H1 (cell line): Measurements from ENCODE around the gene TMEM18. TPM values are rescaled to one million over a fixed set of nuclear protein-coding genes. Genes with fewer than 3 reads are reported as not detected.

ENCODE experiments used
- CTCF ChIA-PET: fragments of 300-600 bp; sonication (Branson Sonifier 250); formaldehyde crosslinking; loops from one replicate; lab custom pipeline; 2021; ENCODE audit not compliant: partially characterized antibody; lab: Charles Lee
- POLR2A ChIA-PET: fragments of 300-600 bp; sonication (Branson Sonifier 250); formaldehyde crosslinking; loops from one replicate; lab custom pipeline; 2021; ENCODE audit warnings: inconsistent platforms; ENCODE audit not compliant: partially characterized antibody; lab: Charles Lee
- DNase-seq, 2 experiments: peaks; one replicate each; pipeline versions ENCODE4 v3.0.0 to v3.0.0-alpha.2; 2010 to 2022; ENCODE audit warnings: low spot score in 2 of 2, low read depth in 1 of 2, mixed read lengths in 1 of 2
- FAIRE-seq: peaks from 2 replicates; lab custom pipeline; 2011; peaks lifted over from hg19 to GRCh38; lab: Jason Lieb, UNC
- H2AFZ ChIP-seq: 2 replicates; pipeline ENCODE4 v1.8.1; 2012; ENCODE audit warnings: low read length, inconsistent platforms
- H2AK5ac ChIP-seq: 2 replicates; pipeline ENCODE4 v1.6.1; 2013; ENCODE audit warnings: low read depth, low read length
- H2BK120ac ChIP-seq: replicated peaks from 2 replicates; pipeline ENCODE3; 2013; ENCODE audit warnings: low read depth, low read length, inconsistent platforms
- H2BK12ac ChIP-seq: 2 replicates; pipeline ENCODE4 v1.6.1; 2013; ENCODE audit warnings: low read depth, low read length
- H2BK15ac ChIP-seq: 2 replicates; pipeline ENCODE4 v1.6.1; 2013; ENCODE audit warnings: low read length
- H2BK20ac ChIP-seq: 2 replicates; pipeline ENCODE4 v1.6.1; 2013; ENCODE audit warnings: low read length
- H2BK5ac ChIP-seq: 2 replicates; pipeline ENCODE4 v1.6.1; 2013; ENCODE audit warnings: low read depth, low read length
- H3K14ac ChIP-seq: 2 replicates; pipeline ENCODE4 v1.6.1; 2013; ENCODE audit warnings: inconsistent platforms; ENCODE audit not compliant: insufficient read length
- H3K18ac ChIP-seq: 2 replicates; pipeline ENCODE4 v1.6.1; 2013; ENCODE audit warnings: low read length; ENCODE audit errors: extremely low read depth
- H3K23ac ChIP-seq: 2 replicates; pipeline ENCODE4 v1.6.1; 2013; ENCODE audit warnings: inconsistent platforms; ENCODE audit not compliant: insufficient read length
- H3K23me2 ChIP-seq: 2 replicates; pipeline ENCODE4 v1.6.1; 2013; ENCODE audit warnings: low read depth, low read length
- H3K27ac ChIP-seq: 2 replicates; pipeline ENCODE4 v1.6.1; 2011; ENCODE audit warnings: low read depth, low read length, inconsistent platforms
- H3K27me3 ChIP-seq, 4 experiments: replicated peaks in 1 of 4; 1 replicate in 1 of 4; 2 replicates in 3 of 4; pipeline versions ENCODE4 v1.6.1 to v1.8.1; 2011 to 2013; ENCODE audit warnings: low read length in 3 of 4, mild to moderate bottlenecking in 3 of 4, inconsistent platforms in 2 of 4, mixed read lengths in 2 of 4, moderate library complexity in 1 of 4; ENCODE audit not compliant: control insufficient read depth in 3 of 4, insufficient read depth in 3 of 4; ENCODE audit errors: extremely low read depth in 1 of 4
- H3K36me3 ChIP-seq, 4 experiments: 2 replicates each; pipeline versions ENCODE4 v1.6.1 to v1.8.1; 2011 to 2013; ENCODE audit warnings: mild to moderate bottlenecking in 4 of 4, low read length in 3 of 4, moderate library complexity in 2 of 4, control low read depth in 1 of 4, inconsistent platforms in 1 of 4; ENCODE audit not compliant: insufficient read depth in 4 of 4, control insufficient read depth in 2 of 4
- H3K4ac ChIP-seq: replicated peaks from 2 replicates; pipeline ENCODE3; 2013; ENCODE audit warnings: low read length, low read depth, mixed read lengths, inconsistent platforms; ENCODE audit not compliant: insufficient read length
- H3K4me1 ChIP-seq, 4 experiments: replicated peaks in 1 of 4; 1 replicate in 1 of 4; 2 replicates in 3 of 4; pipeline versions ENCODE4 v1.6.1 to v1.8.1; 2011 to 2013; ENCODE audit warnings: low read length in 3 of 4, inconsistent platforms in 2 of 4, mixed read lengths in 1 of 4; ENCODE audit not compliant: insufficient read depth in 4 of 4, control insufficient read depth in 3 of 4
- H3K4me2 ChIP-seq, 2 experiments: 2 replicates each; pipeline versions ENCODE4 v1.6.1 to v1.8.1; 2011 to 2013; ENCODE audit warnings: low read depth in 2 of 2, low read length in 2 of 2, control low read depth in 1 of 2, inconsistent platforms in 1 of 2, mild to moderate bottlenecking in 1 of 2; ENCODE audit not compliant: insufficient read depth in 1 of 2
- H3K4me3 ChIP-seq, 4 experiments: fragments of 200-600, 300-600 bp in 1 of 4; sonication (generic), shearing (Covaris generic), sonication (Bioruptor Twin) in 1 of 4; 2 replicates each; pipeline versions ENCODE4 v1.5.1 to v1.8.1; 2011 to 2016; ENCODE audit warnings: low read length in 4 of 4, low read depth in 3 of 4, control low read depth in 2 of 4, inconsistent platforms in 2 of 4, mild to moderate bottlenecking in 2 of 4, mixed read lengths in 1 of 4, moderate library complexity in 1 of 4; ENCODE audit not compliant: insufficient read depth in 2 of 4; ENCODE audit errors: extremely low read depth in 1 of 4
- H3K56ac ChIP-seq: replicated peaks from 2 replicates; pipeline ENCODE3; 2013; ENCODE audit warnings: low read depth, mild to moderate bottlenecking, mixed read lengths, low read length, inconsistent platforms; ENCODE audit not compliant: insufficient read length
- H3K79me1 ChIP-seq: 2 replicates; pipeline ENCODE4 v1.6.1; 2013; ENCODE audit warnings: low read depth, low read length, control low read depth
- H3K79me2 ChIP-seq, 2 experiments: 2 replicates each; pipeline versions ENCODE4 v1.6.1 to v1.8.1; 2012 to 2013; ENCODE audit warnings: low read length in 2 of 2, mild to moderate bottlenecking in 2 of 2, inconsistent platforms in 1 of 2; ENCODE audit not compliant: insufficient read depth in 2 of 2, control insufficient read depth in 1 of 2
- H3K9ac ChIP-seq, 4 experiments: replicated peaks in 1 of 4; 1 replicate in 1 of 4; 2 replicates in 3 of 4; pipeline versions ENCODE4 v1.6.1 to v1.8.1; 2011 to 2013; ENCODE audit warnings: low read depth in 3 of 4, low read length in 3 of 4, control low read depth in 2 of 4, mild to moderate bottlenecking in 2 of 4, moderate library complexity in 2 of 4, inconsistent platforms in 1 of 4; ENCODE audit errors: extremely low read depth in 1 of 4
- H3K9me3 ChIP-seq, 2 experiments: 2 replicates each; pipeline versions ENCODE4 v1.6.1 to v1.8.1; 2012 to 2013; ENCODE audit warnings: mild to moderate bottlenecking in 2 of 2, moderate library complexity in 2 of 2, control low read depth in 1 of 2, inconsistent platforms in 1 of 2, low read depth in 1 of 2, low read length in 1 of 2, mixed read lengths in 1 of 2; ENCODE audit not compliant: insufficient read depth in 2 of 2
- H4K20me1 ChIP-seq, 2 experiments: replicated peaks in 1 of 2; 2 replicates each; pipeline versions ENCODE3 to v1.8.1; 2011 to 2013; ENCODE audit warnings: inconsistent platforms in 2 of 2, low read length in 2 of 2, mild to moderate bottlenecking in 1 of 2; ENCODE audit not compliant: insufficient read depth in 2 of 2, control insufficient read depth in 1 of 2
- H4K5ac ChIP-seq: 2 replicates; pipeline ENCODE4 v1.6.1; 2013; ENCODE audit warnings: low read length, low read depth, mixed read lengths, inconsistent platforms; ENCODE audit not compliant: insufficient read length
- H4K8ac ChIP-seq: 2 replicates; pipeline ENCODE4 v1.8.0; 2013; ENCODE audit warnings: mild to moderate bottlenecking, moderate library complexity, low read length, inconsistent platforms; ENCODE audit not compliant: insufficient read depth; ENCODE audit errors: extremely low read depth
- H4K91ac ChIP-seq: replicated peaks from 2 replicates; pipeline ENCODE3; 2013; ENCODE audit warnings: low read length, mixed read lengths, inconsistent platforms; ENCODE audit not compliant: insufficient read length
- GABPA ChIP-seq: IDR thresholded peaks from 2 replicates; pipeline ENCODE4 v1.6.1; 2011; ENCODE audit warnings: mild to moderate bottlenecking, low read length, moderate library complexity, borderline replicate concordance; ENCODE audit not compliant: insufficient read depth
- JUN ChIP-seq: IDR thresholded peaks from 2 replicates; pipeline ENCODE4 v1.6.1; 2011; ENCODE audit warnings: low read depth, mild to moderate bottlenecking, improper control_type of control experiment, low read length
- POLR2AphosphoS5 ChIP-seq: IDR thresholded peaks from 2 replicates; pipeline ENCODE4 v1.6.1; 2011; ENCODE audit warnings: low read depth, low read length
- USF2 ChIP-seq: IDR thresholded peaks from 2 replicates; pipeline ENCODE4 v1.6.1; 2011; ENCODE audit warnings: low read length, improper control_type of control experiment
- WGBS, 2 experiments: shearing (Covaris generic) in 1 of 2; methylation state at CpG; one replicate each; pipeline versions ENCODE4 v1.1.6 to v1.1.7; 2013 to 2015; ENCODE audit warnings: low lambda C conversion rate in 2 of 2, mixed read lengths in 2 of 2, inconsistent platforms in 1 of 2, low coverage in 1 of 2, missing lambda C conversion rate in 1 of 2; ENCODE audit not compliant: insufficient replicate concordance in 2 of 2, insufficient coverage in 1 of 2, insufficient read length in 1 of 2; ENCODE audit errors: extremely low coverage in 1 of 2, missing lambda C conversion rate in 1 of 2; 5-methylcytosine and 5-hydroxymethylcytosine counted together
- polyA plus RNA-seq, 7 experiments: library from polyadenylated mRNA; depleted of rRNA in 3 of 7; stranded (reverse) in 5 of 7; unstranded in 2 of 7; fragments of >200 nt in 5 of 7; fragments of 200-250 nt in 2 of 7; gene quantifications; 1 replicate in 5 of 7; 2 replicates in 1 of 7; 4 replicates in 1 of 7; pipeline versions ENCODE4 v1.2.1 to v1.2.3, GENCODE V29; 2011 to 2013; ENCODE audit warnings: missing spikeins in 2 of 7, mixed read lengths in 2 of 7
- total RNA-seq: library from RNA; stranded (reverse); fragmentation: NEBNext Ultra II Directional; extraction: Animal tissue kit (Norgen Biotek cat#: 25700); gene quantifications from 2 replicates; pipeline ENCODE4 v1.2.1, GENCODE V29; 2021

TMEM18 gene
- total and polyA plus RNA-seq, 2 of the 8 experiments (the other 6 are each of a cell fraction or from before 2014, with no cell fraction given), result 22.4 to 27.1 TPM

DNA sequence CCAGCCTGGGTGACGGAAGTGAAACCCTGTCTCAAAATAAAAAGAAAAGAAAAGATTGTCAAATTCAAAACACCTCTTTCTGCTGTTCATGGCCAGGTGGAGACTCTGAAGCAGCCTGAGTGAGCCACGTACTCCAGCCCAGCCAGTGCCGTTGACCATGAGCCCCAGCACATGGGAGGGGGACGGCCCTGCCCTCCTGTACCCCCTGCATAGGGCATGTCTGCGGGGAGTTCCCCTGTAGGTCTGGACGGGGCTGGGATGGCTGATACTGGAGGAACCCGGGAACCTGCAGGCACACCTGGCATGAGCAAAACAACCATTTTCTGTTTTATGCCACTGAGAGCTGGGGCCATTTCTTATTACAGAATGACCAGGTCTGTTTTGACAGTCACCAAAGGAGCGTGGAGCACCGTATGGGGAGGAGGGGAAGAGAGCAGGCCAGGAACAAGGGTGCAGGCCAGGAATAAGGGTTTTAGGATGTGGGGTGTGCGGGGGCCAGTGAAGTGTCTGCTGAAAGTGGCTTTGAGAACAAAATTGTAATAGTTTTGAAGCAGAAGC lies 30.1 kb downstream of the TMEM18 start:
- H3K4ac ChIP-seq, result no peak overlapping the region
- H2BK15ac ChIP-seq, result no peak overlapping the region
- no peaks in the 10 kb centered on the region for H4K20me1 ChIP-seq
- H4K5ac ChIP-seq, result no peak overlapping the region
- no peak overlapping the region for H3K4me3 ChIP-seq
- ChIA-PET CTCF (no interaction called here), POLR2A (no interaction called here)
- H2AK5ac ChIP-seq, result no peak overlapping the region
- no peak overlapping the region; the same call in 1 of the 2 replicates for H4K8ac ChIP-seq
- no peaks in the 10 kb centered on the region for H3K36me3 ChIP-seq
- H3K18ac ChIP-seq, result no peak overlapping the region
- TF ChIP-seq USF2 (no peak), GABPA (no peak), POLR2AphosphoS5 (no peak), JUN (no peak)
- WGBS, 2 experiments, result 86% methylated on average over 10 of the region's 10 CpGs; no CpG with 5 or more reads in 1 of the 2 experiments
- no peaks in the 10 kb centered on the region for H3K4me1 ChIP-seq
- no peaks in the 10 kb centered on the region; a peak in 3 of 7 replicates for H3K27me3 ChIP-seq
- no peak overlapping the region for H2BK120ac ChIP-seq
- H2BK12ac ChIP-seq, result no peak overlapping the region
- no peak overlapping the region for H2BK5ac ChIP-seq
- no peaks in the 10 kb centered on the region for H3K79me1 ChIP-seq
- no peak overlapping the region for H3K23ac ChIP-seq
- no peak overlapping the region for H3K9ac ChIP-seq
- no peaks in the 10 kb centered on the region for H3K79me2 ChIP-seq
- no peak overlapping the region for H3K4me2 ChIP-seq
- no peak overlapping the region for H4K91ac ChIP-seq
- no peak overlapping the region for H3K27ac ChIP-seq
- no peaks in the 10 kb centered on the region for H3K23me2 ChIP-seq
- H2BK20ac ChIP-seq, result no peak overlapping the region
- H2AFZ ChIP-seq, result no peak overlapping the region
- H3K9me3 ChIP-seq, result no peaks in the 10 kb centered on the region; a peak in 1 of 4 replicates
- FAIRE-seq (no peak), DNase-seq (peak in 1 of 2 experiments; percentile 35)
- no peak overlapping the region for H3K14ac ChIP-seq
- H3K56ac ChIP-seq, result no peak overlapping the region
